Prostate gland (tissue), 2 donors: ENCODE results near the gene M1AP.

ENCODE experiments used
- CTCF ChIP-seq, 4 experiments: fragments of 200-600 bp in 2 of 4; fragments of 450-650 bp in 2 of 4; sonication (generic) in 2 of 4; IDR thresholded peaks; 1 replicate in 3 of 4; 2 replicates in 1 of 4; pipeline ENCODE4 v1.5.1; 2016 to 2019; ENCODE audit warnings: antibody characterized with exemption in 4 of 4, mild to moderate bottlenecking in 2 of 4, moderate library complexity in 2 of 4
- POLR2A ChIP-seq: fragments of 450-650 bp; IDR thresholded peaks from one replicate; pipeline ENCODE4 v1.6.1; 2016; ENCODE audit warnings: antibody characterized with exemption, mild to moderate bottlenecking
- POLR2AphosphoS5 ChIP-seq: sonication (generic); formaldehyde crosslinking; IDR thresholded peaks from one replicate; pipeline ENCODE4 v1.6.1; 2017; ENCODE audit warnings: antibody characterized with exemption

GRCh38 chr2:74670263-74670662 lies 22.1 kb upstream of the M1AP start:
- TF ChIP-seq CTCF (IDR thresholded peaks at IDR 0.05): no peak
- TF ChIP-seq POLR2AphosphoS5: no peak
- TF ChIP-seq POLR2A: no peak
